Renal cortical epithelial cell (primary cell): ENCODE results near the gene ARL6IP4. TPM values are rescaled to one million over a fixed set of nuclear protein-coding genes. Genes with fewer than 3 reads are reported as not detected.

Experiments used
- DNase-seq: peaks from one replicate; pipeline ENCODE4 v3.0.0-alpha.2; 2011; ENCODE audit warnings: low read depth
- total RNA-seq: library from RNA; depleted of rRNA; stranded (reverse); fragments of >200 nt; gene quantifications from 2 replicates; pipeline ENCODE4 v1.2.3, GENCODE V29; 2014

The ARL6IP4 gene
- total RNA-seq, 1 donor from 2014 or later, result 119 TPM

DNA sequence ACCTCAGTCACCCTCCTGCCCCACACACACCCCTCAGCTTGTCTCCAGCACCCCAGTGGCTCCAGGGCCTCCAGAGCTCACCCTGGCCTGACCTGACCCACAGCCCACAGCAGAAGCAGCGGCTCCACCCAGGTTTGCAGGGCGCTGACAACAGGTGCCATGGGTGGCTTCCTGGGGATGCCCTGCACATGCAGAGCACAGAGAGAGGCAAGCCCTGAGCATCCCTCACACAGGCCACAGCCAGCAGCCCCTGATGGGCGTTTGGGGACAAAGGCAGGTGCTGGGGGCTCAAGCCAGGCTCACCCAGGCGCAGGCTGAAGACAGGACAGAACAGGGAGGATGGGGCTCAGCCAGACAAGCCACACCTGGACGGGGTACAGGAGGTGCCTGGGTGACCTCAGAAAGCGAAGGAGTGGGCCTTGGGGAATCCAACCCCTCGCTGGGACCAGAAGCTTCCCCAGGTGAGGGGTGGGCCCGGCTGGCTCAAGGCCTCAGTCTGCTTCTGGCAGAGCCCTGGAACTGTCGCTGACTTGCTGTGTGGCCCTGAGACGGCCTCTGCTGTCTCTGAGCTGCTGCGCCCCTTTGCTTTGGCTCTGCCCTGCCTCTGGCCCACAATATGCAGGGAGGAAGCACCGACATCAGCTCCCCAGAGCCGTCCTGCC is 10.6 kb downstream of the ARL6IP4 start:
- DNase-seq, result no peak

DNA sequence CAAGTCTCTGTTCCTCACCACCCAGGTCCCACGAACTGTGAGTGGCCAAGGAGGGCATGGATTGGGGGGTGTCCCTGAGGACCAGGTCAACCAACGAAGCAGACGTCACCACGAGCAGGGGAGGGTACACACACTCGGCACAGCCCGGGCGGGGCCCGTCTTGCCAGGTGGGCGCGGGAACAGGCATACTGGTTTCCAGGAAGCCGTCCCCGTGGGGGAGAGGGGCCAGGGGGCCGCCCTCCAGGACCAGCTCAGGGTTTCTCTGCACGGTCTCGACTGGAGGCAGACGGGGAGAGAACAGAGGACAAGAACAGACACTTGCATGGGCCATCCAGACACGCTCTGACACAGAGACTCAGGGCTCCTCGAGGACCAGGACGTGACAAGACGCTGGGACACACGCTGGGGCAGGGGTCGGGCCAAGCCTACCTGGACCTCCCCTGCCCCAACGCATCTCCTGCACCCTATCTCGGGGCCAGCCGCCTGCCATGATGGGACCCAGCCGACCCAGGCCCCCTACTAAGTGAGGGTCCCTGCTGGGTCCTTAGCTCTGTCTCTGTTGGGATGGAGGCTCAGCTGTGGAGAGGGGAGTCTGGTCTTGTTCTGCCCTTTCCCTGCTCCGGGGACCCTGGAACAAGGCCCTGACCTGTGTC is 11.3 kb downstream of the ARL6IP4 start:
- no peak for DNase-seq

GRCh38 chr12:122992386-122992785 is 11.9 kb downstream of the ARL6IP4 start:
- DNase-seq, result no peak

- DNase-seq, result no peak
Measured at GRCh38 chr12:122994140-122994675, 13.7 kb downstream of the ARL6IP4 start.

GRCh38 chr12:122994781-122995502 is 14.5 kb downstream of the ARL6IP4 start:
- no peak for DNase-seq

- no peak for DNase-seq
Measured at GRCh38 chr12:122995503-122996187, 15.2 kb downstream of the ARL6IP4 start.

- DNase-seq, result no peak
Measured at GRCh38 chr12:122996188-122996601, 15.7 kb downstream of the ARL6IP4 start.

DNA sequence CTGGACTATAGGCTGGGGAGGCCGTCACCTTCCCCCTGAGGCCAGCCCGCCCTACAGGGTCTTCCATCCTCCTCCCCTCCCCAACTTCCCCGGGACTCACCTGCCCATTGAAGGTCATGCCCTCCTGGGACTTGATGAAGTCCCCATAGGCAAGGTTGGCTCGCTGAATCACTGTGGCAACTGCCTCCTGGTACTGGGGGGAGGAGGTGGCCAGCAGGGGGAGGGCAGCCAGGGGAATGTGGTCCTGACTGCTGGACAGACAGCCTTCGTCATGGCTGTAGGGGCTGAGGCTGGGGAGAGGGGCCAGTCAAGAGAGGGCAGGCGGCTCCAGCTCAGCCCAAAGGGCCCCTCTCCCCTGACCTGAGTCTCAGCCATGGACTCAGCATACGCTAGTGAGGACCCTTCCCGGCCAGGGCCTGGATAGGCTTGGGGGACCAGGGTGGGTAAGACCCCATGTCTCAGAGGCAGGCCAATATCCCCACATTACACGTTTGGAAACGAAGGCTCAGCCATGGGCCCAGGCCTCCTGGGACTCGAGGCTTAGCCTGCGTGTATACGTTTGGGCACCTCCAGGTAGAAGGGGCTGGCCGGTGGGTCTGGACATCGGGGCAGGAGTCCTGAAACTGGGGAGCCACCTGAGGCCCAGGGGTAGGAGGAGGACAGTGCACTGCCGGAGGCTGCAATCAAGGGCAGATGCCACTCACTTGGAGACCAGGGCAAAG is 16.3 kb downstream of the ARL6IP4 start:
- no peak for DNase-seq

DNA sequence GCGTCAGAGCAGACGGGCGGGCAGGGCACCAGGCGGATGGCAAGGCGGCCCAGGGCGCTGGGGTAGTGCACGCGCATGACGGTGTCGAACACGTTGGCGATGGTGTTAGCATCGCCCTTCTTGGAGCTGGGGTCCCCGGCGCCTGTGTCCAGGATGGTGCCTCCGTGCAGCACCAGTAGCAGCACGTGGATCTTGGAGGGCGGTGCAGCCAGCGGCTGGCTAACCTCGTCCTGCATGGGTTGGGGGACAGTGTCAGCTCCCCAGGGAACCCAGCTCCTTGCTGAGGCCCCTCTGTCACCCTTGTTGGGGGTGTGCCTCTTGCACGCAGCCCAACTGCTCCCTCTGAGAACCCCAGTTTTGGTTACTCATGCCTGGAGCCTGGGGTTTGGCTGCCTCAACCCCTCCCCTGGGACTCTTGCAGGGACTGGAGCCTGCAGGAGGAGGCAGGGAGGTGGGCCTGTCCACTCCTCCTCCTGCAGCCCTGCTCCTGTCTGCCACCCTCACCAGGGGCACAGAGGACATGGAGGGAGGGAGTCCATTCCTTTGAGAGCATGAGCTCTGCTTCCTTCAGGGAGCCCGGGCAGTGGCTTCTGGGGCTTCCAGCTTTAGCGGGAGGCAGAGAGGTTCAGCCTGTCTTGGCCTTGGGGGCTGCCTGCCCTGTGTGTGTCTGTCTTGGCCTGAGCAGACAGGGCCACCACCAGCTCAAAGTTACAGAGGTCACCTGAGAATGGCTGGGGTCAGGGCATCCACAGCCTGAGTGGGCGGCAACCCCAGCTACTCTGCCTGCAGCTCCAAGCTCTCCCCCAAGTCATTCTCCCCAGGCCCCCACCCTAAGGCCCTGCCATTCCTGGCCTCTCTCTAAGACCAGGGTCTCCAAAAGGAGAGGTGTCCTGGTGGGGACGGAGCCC is 17.1 kb downstream of the ARL6IP4 start:
- DNase-seq, result no peak

DNA sequence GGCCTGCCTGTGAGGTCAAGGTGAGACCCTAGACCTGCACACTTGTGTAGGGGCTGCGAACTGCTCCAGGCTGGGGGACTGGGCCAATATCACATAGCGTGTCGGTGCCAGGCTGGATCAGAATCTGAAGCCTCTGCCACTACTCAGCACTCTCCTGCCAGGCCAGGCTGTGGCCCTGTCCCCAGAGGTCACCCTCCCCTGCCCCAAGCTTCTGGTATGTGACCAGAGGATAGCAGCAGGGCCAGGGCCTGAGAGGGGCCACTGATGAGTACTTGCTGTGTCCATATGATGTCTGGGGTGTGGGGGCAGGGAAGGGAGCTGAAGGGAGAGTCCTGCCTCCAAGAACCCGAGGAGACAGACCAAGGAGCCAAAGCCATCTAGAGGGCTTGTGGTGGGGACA is 17.8 kb downstream of the ARL6IP4 start:
- DNase-seq, result no peak

DNA sequence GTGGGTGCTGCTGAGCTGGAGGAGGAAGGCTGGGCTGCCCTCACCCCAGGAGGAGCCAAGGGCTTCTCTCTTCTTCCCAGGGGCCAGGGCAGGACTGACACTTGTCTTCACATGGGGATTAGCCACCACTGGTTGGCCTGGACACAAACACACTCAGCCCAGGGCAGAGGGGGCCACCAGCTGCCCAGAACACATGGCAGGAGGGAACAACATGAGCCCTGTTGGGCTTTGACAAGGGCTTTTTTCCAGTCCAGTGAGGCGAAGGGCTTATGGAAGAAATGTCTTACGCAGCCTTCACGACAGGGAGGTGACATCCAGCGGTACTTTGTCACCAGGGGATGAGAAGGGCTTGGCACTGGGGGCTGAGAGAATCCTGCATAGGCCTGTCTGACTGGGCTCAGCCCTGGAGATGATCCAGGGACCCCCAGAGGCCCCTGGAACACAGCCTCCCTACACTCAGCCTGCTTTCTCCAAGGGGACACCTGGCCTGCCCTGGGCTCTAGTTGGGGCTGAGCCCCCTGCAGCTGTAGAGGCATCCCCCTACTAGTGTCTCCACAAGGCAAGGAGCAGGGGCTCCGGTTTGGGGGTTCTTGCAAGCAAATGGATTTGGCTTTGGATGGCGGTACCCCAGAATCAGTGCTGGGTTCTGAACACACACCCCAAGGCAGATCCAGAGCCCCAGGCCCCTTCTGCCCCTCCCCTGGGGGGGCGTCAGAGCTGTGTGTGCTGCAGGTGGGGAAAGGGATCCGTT is 18.9 kb downstream of the ARL6IP4 start:
- no peak for DNase-seq

DNA sequence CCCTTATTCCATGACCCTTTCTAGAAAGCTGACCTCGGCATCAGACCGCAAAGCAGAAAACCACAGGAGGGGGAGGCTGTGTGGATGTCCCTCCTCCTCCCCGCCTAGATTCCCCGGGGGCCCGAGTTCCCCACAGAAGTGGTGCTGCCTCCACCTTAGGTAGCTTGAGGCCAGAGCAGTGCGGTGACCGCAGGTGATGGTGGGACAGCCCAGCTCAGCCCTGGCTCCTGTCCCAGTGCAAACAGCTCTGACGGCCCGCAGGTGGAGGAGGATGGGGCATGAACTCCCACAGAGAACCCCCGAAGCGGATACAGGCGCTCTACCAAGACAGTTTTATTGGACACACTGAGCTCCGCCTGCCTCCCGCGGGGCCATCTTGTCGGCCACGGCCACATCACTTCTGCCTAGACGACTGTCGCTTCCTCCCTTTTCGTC is 19.5 kb downstream of the ARL6IP4 start:
- DNase-seq, result no peak

- DNase-seq, result no peak
Measured at GRCh38 chr12:123000578-123000977, 20.1 kb downstream of the ARL6IP4 start.

DNA sequence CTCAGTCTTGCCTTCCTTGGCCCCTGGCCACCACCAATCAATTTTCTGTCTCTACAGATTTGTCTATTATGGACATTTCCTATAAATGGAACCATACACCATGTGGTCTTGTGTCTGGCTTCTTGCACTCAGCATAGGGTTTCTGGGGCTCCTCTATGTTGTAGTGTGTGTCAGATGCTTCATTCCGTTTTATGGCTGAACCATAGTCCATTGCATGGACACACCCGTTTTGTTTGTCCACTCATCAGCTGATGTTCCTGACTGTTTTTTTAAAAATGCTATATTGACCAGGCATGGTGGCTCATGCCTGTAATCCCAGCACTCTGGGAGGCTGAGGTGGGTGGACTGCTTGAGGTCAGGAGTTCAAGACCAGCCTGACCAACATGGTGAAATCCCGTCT is 21.0 kb downstream of the ARL6IP4 start:
- no peak for DNase-seq

DNA sequence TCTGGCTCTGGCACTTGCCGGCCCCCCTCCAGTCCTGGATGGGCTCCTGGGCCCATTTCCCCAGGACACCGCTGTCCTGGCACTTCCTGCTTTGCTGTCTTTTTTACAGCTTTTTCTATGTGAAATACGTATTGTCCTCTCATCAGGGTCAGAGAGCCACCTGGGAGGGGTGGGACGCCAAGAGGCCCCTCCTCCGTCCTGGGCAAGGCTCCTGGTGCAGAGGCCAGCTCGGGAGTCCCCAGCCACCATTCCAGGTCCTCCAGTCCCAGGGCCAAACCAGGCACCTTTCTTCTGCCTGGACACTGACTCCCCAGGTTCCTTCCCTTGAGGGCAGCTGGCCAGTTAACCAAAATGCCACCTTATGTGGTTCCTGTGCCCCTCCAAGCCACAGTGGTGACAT is 22.8 kb downstream of the ARL6IP4 start:
- DNase-seq, result no peak

GRCh38 chr12:123004287-123004686 is 23.8 kb downstream of the ARL6IP4 start:
- DNase-seq, result no peak

- no peak for DNase-seq
Measured at GRCh38 chr12:123005081-123005626, 24.7 kb downstream of the ARL6IP4 start.

- no peak for DNase-seq
Measured at GRCh38 chr12:123006977-123007376, 26.5 kb downstream of the ARL6IP4 start.

- no peak for DNase-seq
Measured at GRCh38 chr12:123010110-123010509, 29.6 kb downstream of the ARL6IP4 start.
